Left forelimb (tissue), 1 donor: ENCODE measurements around the gene GLDC.

Experiments
- DNase-seq: peaks from one replicate; pipeline ENCODE4 v3.0.0-alpha.2; 2018; ENCODE audit warnings: low spot score

Gene GLDC

DNA sequence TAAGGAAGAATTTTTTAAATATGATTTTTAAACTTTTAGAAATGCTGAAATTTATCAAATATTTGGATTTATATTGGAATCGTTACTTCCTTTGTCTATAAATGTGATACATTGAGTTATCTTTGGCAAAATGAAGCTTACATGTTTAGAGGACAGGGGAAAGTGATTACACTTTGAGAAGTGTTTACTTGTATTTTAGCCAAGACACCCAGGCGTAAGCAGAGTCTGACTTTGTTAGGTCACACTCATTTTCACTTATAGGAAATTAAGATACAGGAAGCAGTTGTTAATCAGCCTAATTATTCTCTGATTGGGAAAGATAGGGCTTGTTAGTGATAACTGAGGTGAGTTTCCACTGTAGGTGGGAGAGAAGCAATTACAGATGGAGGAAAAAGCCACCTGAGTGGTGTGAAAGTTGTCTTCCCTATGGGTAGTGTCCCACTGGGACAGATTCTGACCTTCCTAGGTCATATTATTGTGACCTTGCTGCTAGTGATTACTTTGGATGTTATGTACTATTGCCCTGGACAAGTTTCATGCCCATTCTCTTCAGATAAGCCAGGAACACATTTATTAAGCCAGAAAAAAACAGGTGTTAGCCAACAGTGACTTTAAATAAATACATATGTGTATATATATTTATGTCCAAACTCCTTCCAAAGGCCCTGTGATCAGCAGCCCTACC, 143.9 kb downstream of the GLDC start:
- DNase-seq = no peak

- DNase-seq = no peak
These were observed 146.5 kb downstream of the GLDC start for GRCh38 chr9:6498982-6499381.

- DNase-seq = no peak
These were observed 150.1 kb downstream of the GLDC start for GRCh38 chr9:6495466-6495865.

GRCh38 chr9:6490863-6491262, 154.7 kb downstream of the GLDC start:
- no peak for DNase-seq

- DNase-seq = no peak
These were observed 156.4 kb downstream of the GLDC start for GRCh38 chr9:6489099-6489498.

GRCh38 chr9:6488395-6488794, 157.1 kb downstream of the GLDC start:
- DNase-seq = no peak

GRCh38 chr9:6484210-6484609, 161.3 kb downstream of the GLDC start:
- no peak for DNase-seq
